ENCODE measurements around the gene INPP5A.

INPP5A gene

GRCh38 chr10:132614431-132615340 is 77.1 kb downstream of the INPP5A start:
- Mint-ChIP-seq H3K36me3 (ENCODE audit: low read depth) (peaks cover 25% of the 10 kb centered on the region), H3K9me3 (peaks cover 11% of the 10 kb centered on the region), H3K4me3 (no peak overlapping the region), H3K4me1 (ENCODE audit: low read depth) (peaks cover 42% of the 10 kb centered on the region), H3K27ac (no peak overlapping the region), H3K27me3 (no peaks in the 10 kb centered on the region)
- intact Hi-C loops (cut with micrococcal nuclease), result no loop called here

DNA sequence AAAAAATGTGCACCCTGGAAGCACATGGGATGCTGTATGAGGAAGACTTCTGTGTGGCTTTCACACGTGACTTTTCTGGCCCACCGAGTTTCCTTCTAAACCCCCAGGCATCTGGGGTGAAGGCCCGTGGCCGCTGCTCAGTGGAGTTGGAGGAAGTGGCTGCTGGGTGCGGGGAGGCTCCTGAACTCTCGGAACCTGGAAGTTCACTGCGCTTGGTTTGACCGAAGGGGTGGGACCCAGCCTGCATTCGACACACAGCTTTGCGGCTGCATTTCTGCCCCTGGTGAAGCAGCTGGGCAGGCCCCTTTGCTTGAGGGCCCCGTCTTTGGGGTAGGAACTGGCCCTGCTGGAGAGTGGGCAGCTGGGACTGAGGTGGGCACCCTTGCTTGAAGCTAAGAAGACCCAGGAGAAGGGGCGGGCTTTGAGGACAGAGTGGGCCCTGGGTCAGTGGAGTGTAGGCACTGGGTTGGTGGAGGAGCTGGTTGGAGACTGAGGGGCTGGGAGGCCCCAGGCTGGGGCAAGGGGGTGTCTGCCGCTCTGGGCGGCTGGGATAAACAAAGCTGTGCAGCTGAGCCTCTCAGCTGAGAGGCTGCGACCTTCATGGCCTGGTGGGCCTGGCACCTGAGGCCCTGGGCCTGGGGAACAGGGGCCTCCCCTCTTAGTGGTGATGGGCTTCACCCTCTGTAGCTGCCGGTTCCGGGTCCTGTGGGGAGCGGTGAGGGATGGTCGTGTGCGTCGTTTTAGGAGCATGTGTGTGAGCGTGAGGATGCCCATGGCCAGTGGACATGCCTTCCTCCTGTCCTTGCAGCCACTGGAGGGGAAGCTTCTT is 78.0 kb downstream of the INPP5A start:
- Mint-ChIP-seq H3K4me1 (ENCODE audit: low read depth) (peaks cover 41% of the 10 kb centered on the region), H3K9me3 (peaks cover 20% of the 10 kb centered on the region), H3K27ac (no peak overlapping the region), H3K27me3 (no peaks in the 10 kb centered on the region), H3K36me3 (ENCODE audit: low read depth) (peaks cover 33% of the 10 kb centered on the region), H3K4me3 (no peak overlapping the region)
- intact Hi-C loops (cut with micrococcal nuclease), result no loop called here

DNA sequence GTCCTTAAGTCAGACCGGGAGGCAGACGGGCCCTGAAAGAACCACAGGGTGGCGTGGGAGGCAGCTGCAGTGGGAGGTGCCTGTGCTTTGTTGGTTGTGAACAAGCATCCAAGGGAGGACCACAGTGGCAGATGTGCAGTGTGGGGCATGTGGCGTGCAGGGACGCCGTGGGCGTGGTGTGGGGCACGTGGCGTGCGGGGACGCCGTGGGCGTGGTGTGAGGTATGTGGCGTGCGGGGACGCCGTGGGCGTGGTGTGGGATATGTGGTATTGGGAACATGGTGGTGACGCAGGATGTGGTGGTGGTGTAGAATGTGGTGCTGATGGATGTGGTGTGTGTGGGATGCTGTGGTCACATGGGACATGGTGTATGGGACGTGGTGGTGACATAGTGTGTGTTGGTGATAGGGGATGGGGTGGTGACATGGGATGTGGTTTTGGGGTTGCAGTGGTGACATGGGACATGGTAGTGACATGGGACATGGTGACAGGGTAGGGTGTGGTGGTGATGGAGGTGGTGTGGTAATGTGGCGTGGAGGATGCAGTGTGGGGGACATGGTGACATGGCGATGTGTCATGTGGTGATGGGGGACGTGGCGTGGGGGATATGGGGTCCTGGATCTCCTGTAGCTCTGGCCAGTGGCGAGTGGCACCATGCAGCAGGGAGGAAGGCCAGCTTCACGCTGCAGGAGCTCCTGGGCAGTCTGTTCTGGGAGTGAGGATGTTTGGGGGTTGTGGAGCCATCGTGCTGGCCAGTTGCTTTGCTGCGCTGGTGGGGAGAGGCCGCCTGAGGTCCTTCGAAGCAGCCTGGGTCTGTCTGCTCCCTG is 78.8 kb downstream of the INPP5A start:
- no peak overlapping the region for H3K4me3 Mint-ChIP-seq

DNA sequence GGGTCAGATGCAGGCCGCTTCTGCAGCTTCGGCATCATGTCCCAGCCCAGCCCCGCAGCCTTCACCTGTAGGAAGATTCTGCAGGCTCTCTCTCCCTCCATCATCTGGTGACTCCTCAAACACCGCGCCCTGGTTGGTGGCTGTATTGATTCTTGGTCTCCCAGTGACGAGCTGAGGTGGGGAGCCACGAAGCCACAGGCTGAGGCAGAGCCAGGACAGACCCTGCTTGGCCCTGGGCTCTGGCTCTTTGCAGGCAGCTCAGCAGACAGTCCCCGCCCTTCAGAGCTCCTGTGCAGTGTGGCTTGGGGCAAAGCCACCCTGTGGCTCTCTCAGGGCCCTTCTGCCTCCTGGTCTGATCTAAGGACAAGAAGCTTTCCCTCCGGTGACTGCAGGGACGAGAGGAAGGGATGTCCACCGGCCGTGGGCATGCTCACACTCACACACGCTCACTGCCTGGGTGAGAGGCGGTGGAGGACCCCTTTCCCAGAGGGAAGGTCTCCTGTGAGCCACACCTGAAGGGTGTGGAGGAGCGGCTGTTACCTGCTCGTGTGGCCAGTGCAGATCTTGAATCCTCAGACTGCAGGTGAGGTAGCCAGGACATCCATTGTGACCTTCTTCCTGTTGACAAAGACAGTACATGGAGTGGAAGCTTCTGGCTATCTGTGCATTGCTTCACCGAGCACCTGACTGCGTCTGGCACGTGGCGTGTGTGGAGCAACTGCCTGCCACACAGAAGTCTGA is 79.6 kb downstream of the INPP5A start:
- Mint-ChIP-seq H3K4me3 (no peak overlapping the region), H3K4me1 (ENCODE audit: low read depth) (peaks cover 30% of the 10 kb centered on the region), H3K27ac (no peak overlapping the region), H3K27me3 (no peaks in the 10 kb centered on the region), H3K36me3 (ENCODE audit: low read depth) (peaks cover 41% of the 10 kb centered on the region), H3K9me3 (peaks cover 32% of the 10 kb centered on the region)
- intact Hi-C loops (cut with micrococcal nuclease), result no loop called here

More for the DNA sequence above, 78.8 kb downstream of the INPP5A start:
- intact Hi-C loops (cut with micrococcal nuclease), result no loop called here
- Mint-ChIP-seq H3K27ac (no peak overlapping the region), H3K27me3 (no peaks in the 10 kb centered on the region), H3K36me3 (ENCODE audit: low read depth) (peaks cover 37% of the 10 kb centered on the region), H3K4me1 (ENCODE audit: low read depth) (peaks cover 33% of the 10 kb centered on the region), H3K9me3 (peaks cover 26% of the 10 kb centered on the region)

GRCh38 chr10:132617737-132618052 is 80.1 kb downstream of the INPP5A start:
- Mint-ChIP-seq H3K36me3 (ENCODE audit: low read depth) (peaks cover 41% of the 10 kb centered on the region), H3K9me3 (peaks cover 32% of the 10 kb centered on the region), H3K4me3 (no peak overlapping the region), H3K27me3 (no peaks in the 10 kb centered on the region), H3K27ac (no peak overlapping the region), H3K4me1 (ENCODE audit: low read depth) (peaks cover 25% of the 10 kb centered on the region)
- intact Hi-C loops (cut with micrococcal nuclease), result no loop called here

DNA sequence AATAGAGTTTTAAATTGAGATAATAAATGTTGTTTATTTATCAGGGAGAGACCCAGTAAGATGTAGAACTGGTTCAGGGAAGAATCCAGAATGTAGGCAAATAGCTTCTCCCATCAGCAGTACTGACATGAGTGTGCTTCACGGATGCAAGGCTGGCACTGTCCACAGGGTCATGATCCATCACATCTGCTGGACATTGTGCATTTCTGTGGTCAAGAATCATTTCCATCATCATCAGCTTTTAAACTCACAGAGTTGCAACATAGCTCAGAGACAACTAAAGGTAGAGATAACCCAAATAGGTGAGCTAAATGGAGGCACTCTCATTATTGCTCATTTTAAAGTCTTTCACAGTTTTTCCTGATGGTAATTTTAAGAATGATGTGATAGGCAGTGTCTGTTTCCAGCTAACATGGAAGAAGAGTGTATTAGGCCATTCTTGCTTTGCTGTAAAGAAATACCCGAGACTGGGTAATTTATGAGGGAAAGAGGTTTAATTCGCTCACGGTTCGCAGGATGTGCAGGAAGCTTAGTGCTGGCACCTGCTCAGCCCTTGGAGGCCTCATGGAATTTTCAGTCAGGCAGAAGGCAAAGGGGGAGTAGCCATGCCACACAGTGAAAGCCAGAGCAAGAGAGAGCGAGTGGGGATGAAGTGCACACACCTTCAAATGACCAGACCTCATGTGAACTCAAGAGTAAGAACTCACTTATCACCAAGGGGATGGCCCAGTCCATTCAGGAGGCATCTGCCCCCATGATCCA is 80.8 kb downstream of the INPP5A start:
- no peak overlapping the region for H3K4me3 Mint-ChIP-seq
- H3K4me1 Mint-ChIP-seq (ENCODE audit: low read depth), result peaks cover 18% of the 10 kb centered on the region
- no peaks in the 10 kb centered on the region for H3K27me3 Mint-ChIP-seq
- H3K27ac Mint-ChIP-seq, result no peak overlapping the region
- H3K9me3 Mint-ChIP-seq, result peaks cover 32% of the 10 kb centered on the region
- intact Hi-C loops (cut with micrococcal nuclease), result no loop called here
- peaks cover 41% of the 10 kb centered on the region for H3K36me3 Mint-ChIP-seq (ENCODE audit: low read depth)

- peaks cover 35% of the 10 kb centered on the region for H3K36me3 Mint-ChIP-seq (ENCODE audit: low read depth)
- H3K27me3 Mint-ChIP-seq, result no peaks in the 10 kb centered on the region
- intact Hi-C loops (cut with micrococcal nuclease), result no loop called here
- H3K4me3 Mint-ChIP-seq, result no peak overlapping the region
- no peak overlapping the region for H3K27ac Mint-ChIP-seq
- peaks cover 28% of the 10 kb centered on the region for H3K4me1 Mint-ChIP-seq (ENCODE audit: low read depth)
- peaks cover 32% of the 10 kb centered on the region for H3K9me3 Mint-ChIP-seq
These were observed 82.3 kb downstream of the INPP5A start for GRCh38 chr10:132619927-132620326.

- peaks cover 24% of the 10 kb centered on the region for H3K9me3 Mint-ChIP-seq
- H3K4me1 Mint-ChIP-seq (ENCODE audit: low read depth), result peaks cover 37% of the 10 kb centered on the region
- no peak overlapping the region for H3K27ac Mint-ChIP-seq
- intact Hi-C loops (cut with micrococcal nuclease), result no loop called here
- H3K36me3 Mint-ChIP-seq (ENCODE audit: low read depth), result peaks cover 16% of the 10 kb centered on the region
- H3K27me3 Mint-ChIP-seq, result peaks cover 1% of the 10 kb centered on the region
- H3K4me3 Mint-ChIP-seq, result no peak overlapping the region
These were observed 86.7 kb downstream of the INPP5A start for GRCh38 chr10:132624061-132624846.

- H3K4me3 Mint-ChIP-seq, result no peak overlapping the region
- peaks cover 41% of the 10 kb centered on the region for H3K4me1 Mint-ChIP-seq (ENCODE audit: low read depth)
- intact Hi-C loops (cut with micrococcal nuclease), result no loop called here
These were observed 87.4 kb downstream of the INPP5A start for GRCh38 chr10:132624847-132625471.

DNA sequence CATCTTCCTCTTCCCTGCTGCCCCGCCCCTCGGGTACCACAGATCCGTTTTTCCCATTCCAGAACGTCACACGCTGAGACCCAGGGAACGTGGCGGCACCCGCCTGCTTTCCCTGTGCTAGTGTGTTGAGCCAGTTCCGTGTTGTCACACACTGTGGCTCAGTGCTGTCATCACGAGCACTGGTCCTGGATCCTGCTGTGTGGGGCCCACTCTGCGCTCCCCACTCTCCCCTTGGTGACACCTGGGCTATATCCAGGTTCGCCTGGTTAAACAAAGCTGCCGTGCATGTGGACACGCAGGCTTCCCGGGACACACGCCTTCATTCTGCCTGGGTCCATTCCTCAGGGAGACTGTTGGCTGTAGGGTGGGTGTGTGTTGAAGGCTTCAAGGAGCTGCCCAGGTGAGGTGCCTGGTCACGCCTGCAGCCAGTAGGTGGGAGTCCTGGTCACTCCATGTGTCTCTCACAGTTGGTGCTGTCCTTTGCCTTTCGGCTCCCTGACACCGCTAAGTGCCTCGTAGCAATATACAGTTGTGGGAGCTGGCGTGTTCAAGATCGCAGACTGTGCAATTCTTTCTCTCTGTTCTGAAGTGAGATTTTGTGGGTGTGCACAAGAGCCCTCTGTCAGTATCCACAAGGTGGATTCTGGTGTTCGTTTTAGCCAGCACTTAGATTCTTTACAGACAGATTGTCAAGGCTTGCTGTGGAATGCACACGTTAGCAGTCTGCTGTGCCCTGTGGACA is 88.6 kb downstream of the INPP5A start:
- intact Hi-C loops (cut with micrococcal nuclease), result no loop called here
- Mint-ChIP-seq H3K36me3 (ENCODE audit: low read depth) (peaks cover 6% of the 10 kb centered on the region), H3K27me3 (peaks cover 1% of the 10 kb centered on the region), H3K27ac (no peak overlapping the region), H3K9me3 (peaks cover 7% of the 10 kb centered on the region), H3K4me1 (ENCODE audit: low read depth) (peaks cover 42% of the 10 kb centered on the region), H3K4me3 (no peak overlapping the region)

More at GRCh38 chr10:132624847-132625471, 87.4 kb downstream of the INPP5A start:
- peaks cover 18% of the 10 kb centered on the region for H3K9me3 Mint-ChIP-seq
- H3K27me3 Mint-ChIP-seq, result peaks cover 1% of the 10 kb centered on the region
- H3K27ac Mint-ChIP-seq, result peak overlapping the region; percentile 54
- peaks cover 14% of the 10 kb centered on the region for H3K36me3 Mint-ChIP-seq (ENCODE audit: low read depth)
